K562 (cell line): Measurements from ENCODE around the gene WDPCP.

Experiments used
- ATF2 ChIP-seq: sonication (generic); formaldehyde crosslinking; IDR thresholded peaks from 2 replicates; pipeline ENCODE4 v1.8.1; 2022; ENCODE audit warnings: missing genetic modification reagents
- ATF3 ChIP-seq, 2 experiments: fragments of 450-650 bp in 1 of 2; sonication (generic) in 1 of 2; formaldehyde crosslinking in 1 of 2; IDR thresholded peaks in 1 of 2; conservative IDR thresholded peaks in 1 of 2; 2 replicates each; pipeline versions ENCODE4 v1.6.1 to v1.8.1; 2016 to 2023; ENCODE audit warnings: mild to moderate bottlenecking in 2 of 2, moderate library complexity in 2 of 2, inconsistent platforms in 1 of 2, missing genetic modification reagents in 1 of 2
- BHLHE40 ChIP-seq: IDR thresholded peaks from 2 replicates; pipeline ENCODE4 v1.6.1; 2011; ENCODE audit warnings: low read length, improper control_type of control experiment
- CTCF ChIP-seq, 3 experiments: IDR thresholded peaks in 2 of 3; conservative IDR thresholded peaks in 1 of 3; 2 replicates each; pipeline ENCODE4 v1.5.1; 2011 to 2012; ENCODE audit warnings: low read length in 3 of 3, mild to moderate bottlenecking in 3 of 3, control low read depth in 2 of 3, improper control_type of control experiment in 1 of 3, inconsistent platforms in 1 of 3, low read depth in 1 of 3, mixed read lengths in 1 of 3, moderate library complexity in 1 of 3; ENCODE audit not compliant: insufficient read depth in 2 of 3
- JUND ChIP-seq, 2 experiments: IDR thresholded peaks; 2 replicates in 1 of 2; 3 replicates in 1 of 2; pipeline ENCODE4 v1.6.1; 2011; ENCODE audit warnings: borderline replicate concordance in 2 of 2, low read depth in 2 of 2, low read length in 2 of 2, improper control_type of control experiment in 1 of 2, missing biosample characterization in 1 of 2, missing genetic modification characterization in 1 of 2, missing genetic modification reagents in 1 of 2
- MNT ChIP-seq, 2 experiments: fragments of 450-650 bp; conservative IDR thresholded peaks; 2 replicates each; pipeline ENCODE4 v1.6.1; 2017; ENCODE audit warnings: mild to moderate bottlenecking in 2 of 2, moderate library complexity in 2 of 2
- NR1H2 ChIP-seq: sonication (generic); formaldehyde crosslinking; IDR thresholded peaks from 2 replicates; pipeline ENCODE4 v1.4.0; 2020; ENCODE audit warnings: mild to moderate bottlenecking, missing genetic modification reagents
- RAD21 ChIP-seq, 2 experiments: fragments of 250-450 bp in 1 of 2; fragments of 450-650 bp in 1 of 2; sonication (Bioruptor Pico) in 1 of 2; formaldehyde crosslinking in 1 of 2; IDR thresholded peaks in 1 of 2; conservative IDR thresholded peaks in 1 of 2; 2 replicates each; pipeline versions ENCODE4 v1.4.0 to v1.8.0; 2020 to 2022; ENCODE audit warnings: mild to moderate bottlenecking in 2 of 2, moderate library complexity in 1 of 2
- TCF7L2 ChIP-seq: fragments of 150-350 bp; IDR thresholded peaks from 2 replicates; pipeline ENCODE4 v1.6.1; 2016; ENCODE audit warnings: low read depth, mild to moderate bottlenecking, low read length, moderate library complexity
- TSC22D4 ChIP-seq: fragments of 450-650 bp; IDR thresholded peaks from 2 replicates; pipeline ENCODE4 v1.6.1; 2016; ENCODE audit warnings: missing genetic modification characterization, missing biosample characterization, control low read depth
- U2AF2 ChIP-seq: fragments of 200-400 bp; formaldehyde crosslinking; optimal IDR thresholded peaks from 2 replicates; pipeline ENCODE3; 2017; ENCODE audit warnings: low read depth, mild to moderate bottlenecking, low read length
- ZBTB43 ChIP-seq: sonication (generic); formaldehyde crosslinking; IDR thresholded peaks from 2 replicates; pipeline ENCODE4 v1.8.0; 2023; ENCODE audit warnings: mild to moderate bottlenecking, missing genetic modification reagents

GRCh38 chr2:63434024-63435001 is 154.0 kb downstream of the WDPCP start:
- TF ChIP-seq ATF3 (IDR thresholded peaks at IDR 0.05): no peak
- TF ChIP-seq ATF3 (CRISPR knock-in tag; conservative IDR thresholded peaks at IDR 0.05): no peak
- TF ChIP-seq JUND (IDR thresholded peaks at IDR 0.05; ENCODE audit: borderline replicate concordance, low read depth, low read length): no peak
- no peak for TF ChIP-seq JUND (tag; IDR thresholded peaks at IDR 0.05; ENCODE audit: borderline replicate concordance, low read depth, low read length)
- TF ChIP-seq BHLHE40: no peak
- no peak for TF ChIP-seq TCF7L2
- no peak for TF ChIP-seq CTCF (IDR thresholded peaks at IDR 0.05 in 2 of 3, conservative IDR thresholded peaks at IDR 0.05 in 1 of 3; ENCODE audit: insufficient read depth in 2 of 3, low read depth in 1 of 3, low read length in 3 of 3)
- TF ChIP-seq ZBTB43 (CRISPR knock-in tag): no peak
- no peak for TF ChIP-seq U2AF2
- TF ChIP-seq TSC22D4 (tag): no peak
- no peak for TF ChIP-seq MNT (conservative IDR thresholded peaks at IDR 0.05)
- no peak for TF ChIP-seq ATF2
- no peak for TF ChIP-seq RAD21 (CRISPR knock-in tag; conservative IDR thresholded peaks at IDR 0.05 in 1 of 2, IDR thresholded peaks at IDR 0.05 in 1 of 2)
- TF ChIP-seq NR1H2 (CRISPR knock-in tag): no peak
